ENCODE results near the gene CDC42BPB.

The CDC42BPB gene

GRCh38 chr14:102889615-102890014, 167.7 kb downstream of the CDC42BPB start:
- DNase-seq, result no peak

GRCh38 chr14:102888748-102889147, 168.6 kb downstream of the CDC42BPB start:
- no peak for DNase-seq

- DNase-seq, result no peak
Measured at GRCh38 chr14:102885737-102886447, 171.5 kb downstream of the CDC42BPB start.

- DNase-seq, result no peak
Measured at GRCh38 chr14:102883554-102883953, 173.8 kb downstream of the CDC42BPB start.

- DNase-seq, result no peak
Measured at GRCh38 chr14:102883089-102883541, 174.2 kb downstream of the CDC42BPB start.
